ENCODE measurements around the gene TRIP13.
"Not testable (repeated sequence)": the region's sequence is repeated elsewhere in the genome, so short reads cannot be mapped to it uniquely, and the experiment has no call there.

Gene TRIP13, protein sequence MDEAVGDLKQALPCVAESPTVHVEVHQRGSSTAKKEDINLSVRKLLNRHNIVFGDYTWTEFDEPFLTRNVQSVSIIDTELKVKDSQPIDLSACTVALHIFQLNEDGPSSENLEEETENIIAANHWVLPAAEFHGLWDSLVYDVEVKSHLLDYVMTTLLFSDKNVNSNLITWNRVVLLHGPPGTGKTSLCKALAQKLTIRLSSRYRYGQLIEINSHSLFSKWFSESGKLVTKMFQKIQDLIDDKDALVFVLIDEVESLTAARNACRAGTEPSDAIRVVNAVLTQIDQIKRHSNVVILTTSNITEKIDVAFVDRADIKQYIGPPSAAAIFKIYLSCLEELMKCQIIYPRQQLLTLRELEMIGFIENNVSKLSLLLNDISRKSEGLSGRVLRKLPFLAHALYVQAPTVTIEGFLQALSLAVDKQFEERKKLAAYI

DNA sequence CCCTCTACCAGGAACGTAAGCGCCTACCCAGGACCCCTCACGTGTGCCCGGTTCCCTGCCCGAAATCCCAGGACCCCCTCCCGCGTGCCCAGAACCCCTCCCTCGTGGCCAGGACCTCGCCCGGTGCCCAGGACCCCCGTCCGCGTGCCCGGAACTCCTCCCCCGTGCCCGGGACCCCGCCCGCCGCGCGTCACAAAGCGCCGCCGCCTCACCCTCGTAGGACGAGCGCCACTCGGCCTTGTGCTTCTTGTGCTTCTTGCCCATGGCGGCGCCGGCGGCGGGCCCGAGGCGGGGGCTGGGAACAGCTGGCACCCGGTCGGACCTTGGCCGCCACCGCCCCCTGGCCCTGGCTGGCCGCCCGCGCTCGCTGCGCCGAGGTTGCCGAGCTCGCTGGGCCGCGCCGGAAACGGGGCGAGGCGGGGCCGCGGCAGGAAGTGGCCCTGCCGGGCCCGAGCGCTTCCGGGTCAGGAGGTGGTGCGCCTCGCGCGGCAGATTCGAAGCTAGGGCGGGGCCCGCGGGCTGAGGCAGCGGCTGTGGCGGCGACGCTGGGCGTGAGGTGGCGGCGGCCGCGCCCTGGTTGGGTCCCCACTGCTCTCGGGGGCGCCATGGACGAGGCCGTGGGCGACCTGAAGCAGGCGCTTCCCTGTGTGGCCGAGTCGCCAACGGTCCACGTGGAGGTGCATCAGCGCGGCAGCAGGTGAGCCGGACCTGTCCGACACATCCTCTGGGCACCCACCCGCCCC lies at the start of gene TRIP13, which contains the start of gene BRD9:
TRIP13 (plus strand) TSS at position 491 of the 743 bp plus-strand sequence; CDS start at position 606, 115 bp downstream.
BRD9 (minus strand) TSS at position 408 of the 743 bp plus-strand sequence; CDS start at position 264, 144 bp downstream.
- no peak for TF ChIP-seq CTCF (conservative IDR thresholded peaks at IDR 0.05; ENCODE audit: low read depth, low read length)
- H3K4me3 ChIP-seq (ENCODE audit: low read depth, low read length), result peak within 1 kb of the TSS; percentile 89
- DNase-seq (ENCODE audit: low read depth), result peak; percentile 74

DNA sequence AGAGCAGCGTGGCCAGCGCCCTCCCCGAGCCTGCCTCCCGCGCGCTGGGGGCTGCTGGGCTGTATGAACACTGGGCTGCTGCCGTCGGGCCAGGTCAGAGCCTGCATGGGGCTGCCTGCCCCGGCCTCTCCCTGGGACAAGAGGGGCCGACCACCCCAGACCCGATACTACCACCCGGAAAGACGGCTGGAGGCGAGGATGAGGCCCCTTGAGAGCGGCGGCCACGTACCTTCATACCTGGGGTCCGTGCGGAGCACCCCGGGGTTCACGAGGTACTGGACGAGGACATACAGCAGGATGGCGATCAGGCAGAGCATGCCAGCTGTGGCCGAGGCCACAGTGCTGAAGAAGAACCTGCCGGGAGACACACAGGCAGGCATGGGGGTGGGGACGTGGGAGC lies 49.3 kb upstream of the TRIP13 start:
- not testable (repeated sequence) for DNase-seq (ENCODE audit: low read depth); H3K4me3 ChIP-seq (ENCODE audit: low read depth, low read length)

DNA sequence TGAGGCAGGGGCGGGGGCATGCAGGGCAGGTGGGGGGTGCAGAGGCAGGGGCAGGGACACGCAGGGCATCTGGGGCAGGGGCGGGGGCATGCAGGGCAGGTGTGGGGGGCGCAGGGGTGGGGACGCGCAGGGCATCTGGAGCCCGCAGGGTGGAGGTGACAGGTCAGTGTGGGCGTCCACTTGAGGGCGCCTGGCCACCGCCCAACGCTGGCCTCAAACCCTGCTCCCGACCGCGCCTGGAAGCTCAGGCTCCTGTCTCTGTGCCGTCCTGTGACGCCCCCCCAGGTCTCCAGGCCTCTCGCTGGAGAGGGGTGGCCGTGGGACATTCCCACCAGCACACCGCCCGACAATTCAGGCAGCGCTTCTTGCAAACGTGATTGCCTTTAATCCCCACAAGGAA lies 48.8 kb upstream of the TRIP13 start:
- DNase-seq (ENCODE audit: low read depth); H3K4me3 ChIP-seq (ENCODE audit: low read depth, low read length): not testable (repeated sequence)

- not testable (repeated sequence) for DNase-seq (ENCODE audit: low read depth); H3K4me3 ChIP-seq (ENCODE audit: low read depth, low read length)
Observed at GRCh38 chr5:844426-844825, 48.3 kb upstream of the TRIP13 start.

- not testable (repeated sequence) for H3K4me3 ChIP-seq (ENCODE audit: low read depth, low read length); DNase-seq (ENCODE audit: low read depth)
Observed at GRCh38 chr5:845031-845675, 47.5 kb upstream of the TRIP13 start.

DNA sequence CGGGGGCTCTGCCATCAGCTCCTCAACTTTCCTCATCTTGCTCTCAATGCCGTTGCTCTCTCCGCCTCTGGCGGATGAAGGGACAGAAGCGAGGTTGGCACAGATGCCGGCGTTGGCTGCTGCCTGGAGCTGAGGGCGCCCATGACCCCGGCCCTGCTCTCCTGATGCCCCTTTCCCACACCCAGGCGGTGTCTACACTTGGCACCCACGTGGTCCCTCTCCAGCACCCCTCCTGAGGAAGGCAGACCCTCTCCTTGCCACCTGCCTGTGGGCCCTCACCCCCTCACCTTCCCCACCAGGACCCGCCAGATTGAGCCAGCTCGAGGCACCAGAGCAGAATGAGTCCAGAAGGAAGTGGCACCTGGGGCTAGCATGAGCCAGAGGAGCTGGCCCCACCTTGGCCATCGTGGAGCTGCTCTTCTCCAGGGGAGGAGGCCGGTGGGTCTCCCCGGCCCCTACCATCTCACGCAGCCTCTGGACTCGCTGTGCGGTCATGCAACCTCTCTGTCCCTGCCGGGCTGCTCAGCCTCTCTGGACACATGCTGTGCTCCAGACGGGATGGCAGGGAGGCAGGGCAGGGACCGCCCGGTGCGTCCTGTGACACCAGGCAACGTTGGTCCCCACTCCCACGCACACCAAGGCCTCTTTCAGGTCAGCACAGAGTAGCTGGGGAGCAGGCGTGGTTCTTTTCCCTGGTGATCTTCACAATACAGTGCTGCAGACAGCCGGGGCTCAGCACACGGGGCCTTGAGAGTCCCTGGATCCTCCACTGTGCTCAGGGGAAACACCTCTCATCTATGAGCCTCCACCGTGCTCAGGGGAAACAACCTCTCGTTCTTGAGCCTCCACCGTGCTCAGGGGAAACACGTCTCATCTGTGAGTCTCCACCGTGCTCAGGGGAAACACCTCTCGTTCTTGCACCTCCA lies 46.7 kb upstream of the TRIP13 start:
- H3K4me3 ChIP-seq (ENCODE audit: low read depth, low read length); DNase-seq (ENCODE audit: low read depth): not testable (repeated sequence)

GRCh38 chr5:846602-847091 lies 46.0 kb upstream of the TRIP13 start:
- DNase-seq (ENCODE audit: low read depth); H3K4me3 ChIP-seq (ENCODE audit: low read depth, low read length): not testable (repeated sequence)

DNA sequence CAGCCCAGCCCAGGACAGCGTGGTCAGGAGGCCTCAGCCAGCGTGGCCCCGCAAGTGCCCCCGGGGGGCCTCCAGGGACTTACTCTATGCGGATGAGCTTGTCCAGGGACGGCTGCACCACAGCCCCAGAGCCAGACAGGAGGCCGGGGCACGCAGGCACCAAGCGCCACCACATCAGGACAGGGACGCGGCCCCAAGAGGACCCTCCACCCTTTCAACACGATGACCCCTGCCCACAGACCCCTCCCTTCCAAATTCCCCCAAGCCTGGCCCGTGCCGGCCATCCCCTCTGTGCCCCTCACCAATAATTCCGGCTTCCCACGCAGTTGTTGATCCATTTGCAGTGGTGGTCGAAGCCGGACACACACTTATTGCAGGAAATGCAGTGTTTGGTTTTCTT lies 45.5 kb upstream of the TRIP13 start:
- not testable (repeated sequence) for H3K4me3 ChIP-seq (ENCODE audit: low read depth, low read length); DNase-seq (ENCODE audit: low read depth)

GRCh38 chr5:847736-848135 lies 44.9 kb upstream of the TRIP13 start:
- DNase-seq (ENCODE audit: low read depth); H3K4me3 ChIP-seq (ENCODE audit: low read depth, low read length): not testable (repeated sequence)

- no peak for TF ChIP-seq CTCF (conservative IDR thresholded peaks at IDR 0.05; ENCODE audit: low read depth, low read length)
- DNase-seq (ENCODE audit: low read depth), result no peak
- no peak overlapping the region for H3K4me3 ChIP-seq (ENCODE audit: low read depth, low read length)
Observed at GRCh38 chr5:848671-849111, 44.0 kb upstream of the TRIP13 start.

Measured in choroid plexus epithelial cell (primary cell).